GM19351 (cell line): Measurements from ENCODE around the gene ZFAND3.

Source experiments
- ATAC-seq: cut with Tn5 transposase; IDR thresholded peaks from one replicate; pipeline ENCODE4 v1.9.1; 2021; ENCODE audit warnings: mild to moderate bottlenecking, moderate library complexity; ENCODE audit not compliant: unreplicated experiment

Gene ZFAND3

GRCh38 chr6:37826188-37826587 is 6.7 kb downstream of the ZFAND3 start:
- no peak for ATAC-seq

DNA sequence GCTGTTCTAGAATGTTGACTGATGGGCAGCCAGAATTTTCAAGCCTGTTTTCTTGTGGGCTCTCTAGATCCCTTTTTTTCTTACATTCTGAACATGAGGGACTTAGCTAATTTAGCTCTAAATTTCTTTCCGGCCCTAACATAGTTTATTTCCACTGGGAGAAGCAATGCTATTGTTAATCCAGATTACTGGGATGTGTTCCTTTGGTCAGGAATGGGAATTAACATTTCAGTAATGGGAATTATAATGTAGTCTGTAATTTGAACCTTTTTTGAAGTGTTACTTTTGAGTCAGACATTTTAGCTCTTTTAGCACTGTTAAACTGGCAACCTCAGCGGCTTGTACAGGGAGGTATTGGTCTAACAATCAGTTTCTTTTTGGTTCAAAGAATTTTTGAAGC is 7.5 kb downstream of the ZFAND3 start:
- ATAC-seq, result no peak

DNA sequence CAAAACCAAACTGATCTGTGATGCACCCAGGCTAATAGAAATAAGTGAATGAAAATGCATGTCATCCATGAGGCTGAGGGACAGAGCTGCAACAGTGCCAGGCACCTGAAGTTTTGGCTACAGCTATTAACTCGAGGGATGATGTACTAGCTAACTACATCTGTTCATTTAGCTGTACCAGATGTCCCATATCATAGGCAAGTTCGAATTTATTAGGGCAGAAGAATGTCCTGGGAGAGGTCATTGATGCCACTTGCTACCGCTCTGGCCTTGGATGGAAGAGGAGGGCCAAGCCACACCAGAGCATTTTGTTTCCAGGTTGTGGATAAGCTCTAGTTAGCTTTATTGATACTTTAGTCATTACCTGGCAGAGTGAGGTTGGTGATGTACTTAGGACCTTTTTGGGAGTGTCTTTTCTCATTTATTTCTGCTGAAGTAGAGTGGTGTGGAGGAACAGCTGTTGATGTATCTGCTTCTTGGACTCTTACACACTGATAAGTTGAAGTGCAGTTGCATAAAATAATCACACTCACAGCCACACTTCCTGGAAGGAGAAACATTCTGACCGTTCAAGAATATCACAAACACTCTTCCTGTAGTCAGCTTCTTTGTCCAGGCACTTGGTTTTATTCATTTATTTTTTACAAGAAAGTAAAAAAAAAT is 8.2 kb downstream of the ZFAND3 start:
- no peak for ATAC-seq

DNA sequence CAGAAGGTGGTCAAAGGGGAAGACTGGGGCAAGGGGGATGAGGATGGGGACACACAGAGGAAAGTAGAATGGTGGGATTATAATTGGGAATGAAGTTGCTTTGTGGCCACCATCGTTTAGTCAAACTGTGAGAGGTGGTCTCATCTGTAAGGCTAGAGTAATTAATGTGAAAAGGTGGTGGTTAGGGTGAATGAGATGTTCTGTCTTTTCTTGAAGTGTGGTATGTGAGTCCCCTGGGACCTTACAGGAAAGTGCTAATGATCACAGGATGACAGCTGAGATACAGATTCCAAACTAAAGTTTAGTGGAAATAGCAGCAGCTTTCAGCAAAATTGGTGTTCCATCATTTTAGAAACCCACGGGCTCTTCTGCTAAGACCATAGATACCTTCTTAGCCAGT is 10.7 kb downstream of the ZFAND3 start:
- no peak for ATAC-seq

DNA sequence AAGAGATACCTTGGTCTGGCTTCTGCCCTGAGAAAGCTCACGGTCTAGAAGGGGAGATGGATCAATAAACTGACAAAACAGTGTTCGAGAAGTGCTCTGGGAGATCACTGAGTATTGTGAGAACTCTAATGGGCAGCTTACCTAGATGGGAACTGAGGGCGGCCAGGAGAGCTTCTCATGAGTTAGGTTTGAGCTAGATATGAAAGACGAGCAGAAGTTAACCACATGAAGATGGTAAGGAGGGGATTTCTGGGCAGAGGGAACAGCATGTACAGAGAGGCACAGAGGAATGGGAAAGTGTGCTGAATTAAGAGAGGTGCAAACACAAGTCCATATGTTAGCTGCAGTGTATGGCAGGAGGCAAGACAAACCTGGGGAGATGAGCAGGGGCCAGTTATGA is 11.9 kb downstream of the ZFAND3 start:
- no peak for ATAC-seq

- ATAC-seq, result no peak
Observed at GRCh38 chr6:37835923-37836322, 16.4 kb downstream of the ZFAND3 start.

DNA sequence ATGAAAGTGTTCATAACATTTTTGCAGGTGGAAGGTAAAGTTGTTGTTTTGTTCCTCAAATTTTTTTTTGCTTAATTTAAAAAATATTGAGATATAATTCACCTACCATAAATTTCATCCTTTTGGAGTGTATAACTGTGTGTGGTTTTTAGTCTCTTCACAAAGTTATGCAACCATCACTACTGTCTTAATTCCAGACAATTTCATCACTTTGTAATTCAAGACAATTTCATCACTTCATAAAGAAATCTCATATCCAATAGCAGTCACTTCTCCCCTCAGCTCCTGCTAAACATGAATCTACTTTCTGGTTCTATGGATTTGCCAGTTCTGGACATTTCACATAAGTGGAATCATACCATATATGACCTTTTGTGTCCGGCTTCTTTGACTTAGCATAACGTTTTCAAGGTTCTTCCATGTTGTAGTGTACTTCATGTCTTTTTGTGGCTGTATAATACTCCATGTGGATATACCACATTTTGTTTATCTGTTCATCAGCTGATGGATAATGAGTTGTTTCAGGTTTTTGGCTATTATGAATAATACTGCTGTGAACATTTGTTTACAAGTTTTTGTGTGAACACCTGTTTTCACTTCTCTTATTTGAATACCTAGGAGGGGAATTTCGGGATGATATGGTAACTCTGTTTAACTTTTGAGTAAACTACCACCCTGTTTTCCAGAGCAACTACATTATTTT is 18.8 kb downstream of the ZFAND3 start:
- no peak for ATAC-seq

GRCh38 chr6:37840143-37840939 is 20.8 kb downstream of the ZFAND3 start:
- no peak for ATAC-seq

- ATAC-seq, result no peak
Observed at GRCh38 chr6:37840940-37841300, 21.4 kb downstream of the ZFAND3 start.

DNA sequence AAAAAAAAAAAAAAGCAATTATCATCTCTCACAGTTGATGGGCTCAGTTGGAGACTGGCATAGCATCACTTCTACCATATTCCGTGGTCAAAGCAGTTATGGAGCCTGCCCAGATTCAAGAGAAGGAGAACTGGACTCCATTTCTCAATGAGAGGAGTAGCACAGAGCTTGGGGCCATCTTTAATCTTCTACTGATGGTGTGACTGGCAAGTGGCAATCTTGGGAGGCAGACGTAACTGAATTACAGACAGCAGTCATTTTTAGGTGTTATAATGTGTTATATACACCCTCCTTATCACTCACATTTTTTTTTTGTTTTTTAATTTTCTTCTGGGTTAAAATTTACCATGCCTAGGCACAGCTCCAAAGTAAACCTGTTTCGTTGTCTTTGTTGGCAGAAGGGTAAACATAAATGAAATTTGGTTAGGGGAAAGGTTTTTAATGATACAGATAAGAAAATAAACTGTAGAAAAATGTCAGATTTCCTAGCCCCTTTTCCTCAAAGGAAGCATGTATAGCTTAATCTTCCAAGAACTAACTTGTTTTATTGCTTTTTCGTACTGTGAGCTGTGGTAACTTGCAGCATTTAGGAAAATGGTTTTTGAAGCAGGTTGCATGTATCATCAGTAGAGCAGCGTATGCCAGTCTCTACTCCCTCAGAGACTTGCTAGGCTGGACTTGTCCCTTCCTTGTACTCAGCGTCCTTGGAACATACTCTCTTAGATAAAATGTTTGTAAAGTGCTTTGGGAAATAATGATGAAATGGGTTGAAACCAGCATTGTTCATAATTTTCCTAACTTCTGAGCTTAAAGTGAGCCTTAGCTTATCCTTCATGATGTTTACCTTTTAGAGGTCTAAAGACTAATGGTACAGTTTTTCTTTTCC is 25.7 kb downstream of the ZFAND3 start:
- no peak for ATAC-seq

- no peak for ATAC-seq
Observed at GRCh38 chr6:37845930-37846329, 26.4 kb downstream of the ZFAND3 start.

- no peak for ATAC-seq
Observed at GRCh38 chr6:37847704-37848103, 28.2 kb downstream of the ZFAND3 start.

DNA sequence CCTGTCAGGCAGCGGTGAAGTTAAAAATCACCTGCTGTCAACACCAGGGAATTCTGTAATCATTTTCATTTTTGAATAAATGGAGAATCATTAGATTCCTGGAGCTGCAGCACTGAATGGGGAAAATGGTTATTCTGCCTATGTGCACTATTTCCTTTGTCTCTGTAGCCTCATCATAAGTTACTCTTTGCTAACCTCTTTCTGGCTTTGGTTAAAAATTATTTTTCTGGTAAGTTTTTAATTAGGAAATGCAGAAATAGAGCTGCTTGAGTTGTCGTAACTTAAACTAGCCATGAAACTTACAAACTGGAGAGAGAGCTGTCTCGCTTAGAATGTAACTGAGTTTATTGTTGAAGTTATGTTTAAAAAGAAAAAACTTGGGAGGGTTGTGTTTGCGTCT is 28.8 kb downstream of the ZFAND3 start:
- ATAC-seq, result no peak

GRCh38 chr6:37850260-37850659 is 30.7 kb downstream of the ZFAND3 start:
- ATAC-seq, result no peak

DNA sequence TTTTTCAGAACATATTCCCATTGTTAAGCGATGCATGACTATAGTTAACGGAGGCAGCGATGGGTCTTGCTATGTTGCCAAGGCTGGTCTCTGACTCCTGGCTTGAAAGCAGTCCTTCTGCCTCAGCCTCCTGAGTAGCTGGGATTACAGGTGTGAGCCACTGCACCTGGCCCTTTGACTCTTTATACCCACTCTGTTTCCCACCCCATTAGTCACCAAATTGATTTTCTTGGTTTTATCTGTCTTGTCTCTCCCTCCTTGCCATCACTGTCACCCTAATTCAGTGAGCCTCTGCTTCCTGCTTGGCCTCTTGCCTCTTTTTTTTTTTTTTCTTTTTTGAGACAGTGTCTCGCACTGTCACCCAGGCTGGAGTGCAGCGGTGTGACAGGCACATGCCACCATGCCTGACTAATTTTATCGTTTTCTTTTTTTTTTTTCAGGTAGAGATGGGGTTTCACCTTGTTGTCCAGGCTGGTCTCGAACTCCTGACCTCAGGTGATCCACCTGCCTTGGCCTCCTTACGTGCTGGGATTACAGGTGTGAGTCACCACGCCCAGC is 31.3 kb downstream of the ZFAND3 start:
- no peak for ATAC-seq

- no peak for ATAC-seq
Observed at GRCh38 chr6:37851997-37852524, 32.5 kb downstream of the ZFAND3 start.

DNA sequence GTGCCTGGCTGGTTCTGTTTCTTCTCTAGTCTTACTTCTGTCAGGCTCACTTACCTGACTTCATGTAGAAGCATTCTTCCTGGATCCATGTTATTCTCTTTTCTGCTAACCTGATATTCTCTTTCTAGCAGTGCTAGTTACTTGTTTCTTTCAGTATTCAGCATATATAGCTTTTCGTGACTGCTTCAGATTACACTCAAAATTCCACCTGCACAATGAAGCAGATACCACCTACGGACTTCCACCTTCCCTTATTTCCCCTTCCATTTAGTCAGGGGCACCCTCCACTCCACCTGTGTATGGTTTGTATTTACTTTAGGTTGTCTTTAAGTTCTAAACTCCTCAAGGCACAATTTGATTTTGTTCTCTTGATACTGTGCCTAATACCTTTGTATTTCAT is 36.8 kb downstream of the ZFAND3 start:
- ATAC-seq, result no peak

DNA sequence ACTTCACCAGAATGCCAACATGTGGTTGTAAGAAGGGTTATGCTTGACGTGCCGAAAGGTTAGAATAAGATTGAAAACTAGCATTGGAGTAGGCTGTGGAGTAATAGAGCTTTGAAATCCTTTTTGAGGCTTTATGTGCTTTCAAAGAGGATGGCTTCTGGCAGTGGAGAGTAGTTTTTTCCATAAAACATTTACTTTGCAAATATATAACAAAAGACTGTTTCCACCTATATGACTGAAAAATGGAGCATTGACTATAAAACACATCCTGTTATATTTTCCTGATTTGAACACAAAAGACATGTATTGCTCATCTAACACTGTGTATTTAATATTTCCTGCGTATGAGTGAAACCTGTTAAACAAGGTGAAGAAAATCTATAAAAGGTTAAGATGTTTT is 38.8 kb downstream of the ZFAND3 start:
- no peak for ATAC-seq

GRCh38 chr6:37860226-37860839 is 40.8 kb downstream of the ZFAND3 start:
- ATAC-seq, result no peak

DNA sequence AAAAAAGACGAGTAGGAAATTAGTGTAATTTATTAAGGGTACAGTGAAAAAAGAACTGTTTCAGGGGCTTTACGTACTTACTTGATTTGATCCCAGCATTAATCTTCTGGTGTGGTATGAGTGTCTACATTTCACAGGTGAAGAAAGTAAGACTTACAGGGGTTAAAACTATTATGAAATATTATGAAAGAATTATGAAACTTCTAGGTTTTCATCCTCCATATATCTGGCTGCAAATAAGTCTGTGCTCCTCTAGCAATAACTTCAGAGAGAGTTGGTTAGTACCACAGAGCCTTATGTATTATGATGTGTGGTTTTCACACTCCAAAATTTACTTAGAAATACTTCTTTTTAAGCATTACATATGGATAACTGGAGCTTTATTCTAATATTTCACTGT is 41.9 kb downstream of the ZFAND3 start:
- no peak for ATAC-seq
